Fibroblast of lung (primary cell): ENCODE measurements around the gene BDH1. TPM values are rescaled to one million over a fixed set of nuclear protein-coding genes. Genes with fewer than 3 reads are reported as not detected.

Experiments
- DNase-seq, 2 donors: peaks; one replicate each; pipeline versions ENCODE4 v3.0.0 to v3.0.0-alpha.2; 2010; ENCODE audit warnings: low read depth in 2 of 2
- H2AFZ ChIP-seq: 2 replicates; pipeline ENCODE4 v1.5.1; 2012; ENCODE audit warnings: low read length, control low read depth, inconsistent platforms
- H3K27ac ChIP-seq: 2 replicates; pipeline ENCODE4 v1.5.1; 2011; ENCODE audit warnings: low read length, control low read depth; ENCODE audit not compliant: insufficient read depth
- H3K27me3 ChIP-seq: 2 replicates; pipeline ENCODE4 v1.5.1; 2011; ENCODE audit warnings: mild to moderate bottlenecking, low read length; ENCODE audit not compliant: control insufficient read depth, insufficient read depth
- H3K36me3 ChIP-seq: 2 replicates; pipeline ENCODE4 v1.5.1; 2011; ENCODE audit warnings: low read length; ENCODE audit not compliant: control insufficient read depth, insufficient read depth
- H3K4me1 ChIP-seq: 2 replicates; pipeline ENCODE4 v1.5.1; 2011; ENCODE audit warnings: low read length; ENCODE audit not compliant: control insufficient read depth, insufficient read depth; ENCODE audit errors: extremely low read depth
- H3K4me2 ChIP-seq: 2 replicates; pipeline ENCODE4 v1.5.1; 2011; ENCODE audit warnings: low read length, control low read depth; ENCODE audit not compliant: insufficient read depth; ENCODE audit errors: extremely low read depth
- H3K4me3 ChIP-seq, 4 experiments: fragments of 200-600 bp in 1 of 4; sonication (generic) in 1 of 4; replicated peaks in 1 of 4; 2 replicates each; pipeline ENCODE4 v1.5.1; 2011 to 2016; ENCODE audit warnings: low read length in 4 of 4, low read depth in 3 of 4, mild to moderate bottlenecking in 3 of 4, control low read depth in 2 of 4, inconsistent platforms in 1 of 4, mixed read lengths in 1 of 4; ENCODE audit not compliant: insufficient read depth in 1 of 4; ENCODE audit errors: control extremely low read depth in 1 of 4
- H3K79me2 ChIP-seq: 2 replicates; pipeline ENCODE4 v1.5.1; 2012; ENCODE audit warnings: mild to moderate bottlenecking, low read length, inconsistent platforms; ENCODE audit not compliant: control insufficient read depth, insufficient read depth
- H3K9ac ChIP-seq: 2 replicates; pipeline ENCODE4 v1.5.1; 2011; ENCODE audit warnings: mild to moderate bottlenecking, low read length, control low read depth; ENCODE audit not compliant: insufficient read depth
- H3K9me3 ChIP-seq: 2 replicates; pipeline ENCODE4 v1.5.1; 2012; ENCODE audit warnings: low read depth, low read length; ENCODE audit not compliant: control insufficient read depth, insufficient read depth
- H4K20me1 ChIP-seq: 2 replicates; pipeline ENCODE4 v1.5.1; 2011; ENCODE audit warnings: low read length; ENCODE audit not compliant: control insufficient read depth, insufficient read depth; ENCODE audit errors: extremely low read depth
- EZH2 ChIP-seq: IDR thresholded peaks from 2 replicates; pipeline ENCODE4 v1.5.1; 2012; ENCODE audit warnings: low read length, control low read depth, mild to moderate bottlenecking; ENCODE audit errors: missing control alignments
- polyA plus RNA-seq, 2 donors: library from polyadenylated mRNA; depleted of rRNA in 1 of 2; stranded (reverse) in 1 of 2; unstranded in 1 of 2; fragments of >200 nt; gene quantifications; 2 replicates each; pipeline ENCODE4 v1.2.1, GENCODE V29; 2011 to 2012; ENCODE audit warnings: missing spikeins in 1 of 2
- total RNA-seq: library from RNA; depleted of rRNA; stranded (reverse); fragments of >200 nt; gene quantifications from 2 replicates; pipeline ENCODE4 v1.2.1, GENCODE V29; 2014
- TF ChIP-seq, protein P1 (sequence below), 2 donors: IDR thresholded peaks in 1 of 2; conservative IDR thresholded peaks in 1 of 2; 1 replicate in 1 of 2; 2 replicates in 1 of 2; pipeline ENCODE4 v1.5.1; 2011 to 2012; ENCODE audit warnings: low read length in 2 of 2, control low read depth in 1 of 2, inconsistent platforms in 1 of 2, low read depth in 1 of 2, mild to moderate bottlenecking in 1 of 2

The BDH1 gene
- total and polyA plus RNA-seq, 2 donors (not counting 1 experiment from before 2014, with no cell fraction given): 0.66 to 3.1 TPM

DNA sequence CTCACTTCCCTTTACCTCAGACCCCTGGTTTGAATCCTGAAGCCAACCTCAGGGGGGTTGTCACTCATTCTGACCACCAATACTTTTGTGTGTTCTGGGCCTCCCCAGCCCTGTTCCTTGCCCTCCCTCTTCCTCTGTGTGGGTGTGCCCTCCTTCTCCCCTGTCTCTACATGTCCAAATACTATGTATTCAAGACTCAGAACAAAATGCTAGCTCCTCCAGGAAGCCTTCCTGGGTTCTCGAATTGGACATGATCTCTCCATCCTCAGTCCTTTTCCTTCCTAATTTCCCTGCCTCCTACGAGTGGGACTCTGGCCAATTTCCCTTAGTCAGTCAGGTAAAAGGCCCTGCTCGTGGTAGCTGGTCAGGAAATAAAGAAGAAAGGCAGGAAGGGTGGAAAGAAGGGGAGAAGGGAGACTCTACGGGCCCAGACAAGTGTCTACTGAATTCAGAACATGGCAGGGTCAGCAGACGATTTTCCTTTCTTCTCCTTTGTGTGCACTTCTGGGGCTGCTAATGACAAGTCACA, 79.7 kb downstream of the BDH1 start:
- no peak overlapping the region for H3K9ac ChIP-seq
- DNase-seq: no peak
- TF ChIP-seq, protein P1, sequence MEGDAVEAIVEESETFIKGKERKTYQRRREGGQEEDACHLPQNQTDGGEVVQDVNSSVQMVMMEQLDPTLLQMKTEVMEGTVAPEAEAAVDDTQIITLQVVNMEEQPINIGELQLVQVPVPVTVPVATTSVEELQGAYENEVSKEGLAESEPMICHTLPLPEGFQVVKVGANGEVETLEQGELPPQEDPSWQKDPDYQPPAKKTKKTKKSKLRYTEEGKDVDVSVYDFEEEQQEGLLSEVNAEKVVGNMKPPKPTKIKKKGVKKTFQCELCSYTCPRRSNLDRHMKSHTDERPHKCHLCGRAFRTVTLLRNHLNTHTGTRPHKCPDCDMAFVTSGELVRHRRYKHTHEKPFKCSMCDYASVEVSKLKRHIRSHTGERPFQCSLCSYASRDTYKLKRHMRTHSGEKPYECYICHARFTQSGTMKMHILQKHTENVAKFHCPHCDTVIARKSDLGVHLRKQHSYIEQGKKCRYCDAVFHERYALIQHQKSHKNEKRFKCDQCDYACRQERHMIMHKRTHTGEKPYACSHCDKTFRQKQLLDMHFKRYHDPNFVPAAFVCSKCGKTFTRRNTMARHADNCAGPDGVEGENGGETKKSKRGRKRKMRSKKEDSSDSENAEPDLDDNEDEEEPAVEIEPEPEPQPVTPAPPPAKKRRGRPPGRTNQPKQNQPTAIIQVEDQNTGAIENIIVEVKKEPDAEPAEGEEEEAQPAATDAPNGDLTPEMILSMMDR (conservative IDR thresholded peaks at IDR 0.05 in 1 of 2, IDR thresholded peaks at IDR 0.05 in 1 of 2; ENCODE audit: low read depth in 1 of 2, low read length in 2 of 2): no peak
- TF ChIP-seq EZH2: no peak
- no peaks in the 10 kb centered on the region for H4K20me1 ChIP-seq
- peaks cover 16% of the 10 kb centered on the region for H3K27me3 ChIP-seq
- no peak overlapping the region for H2AFZ ChIP-seq
- no peak overlapping the region for H3K27ac ChIP-seq
- no peak overlapping the region for H3K4me2 ChIP-seq
- no peaks in the 10 kb centered on the region for H3K9me3 ChIP-seq
- no peak overlapping the region for H3K4me3 ChIP-seq
- H3K79me2 ChIP-seq: no peaks in the 10 kb centered on the region
- no peaks in the 10 kb centered on the region for H3K36me3 ChIP-seq
- no peaks in the 10 kb centered on the region for H3K4me1 ChIP-seq

DNA sequence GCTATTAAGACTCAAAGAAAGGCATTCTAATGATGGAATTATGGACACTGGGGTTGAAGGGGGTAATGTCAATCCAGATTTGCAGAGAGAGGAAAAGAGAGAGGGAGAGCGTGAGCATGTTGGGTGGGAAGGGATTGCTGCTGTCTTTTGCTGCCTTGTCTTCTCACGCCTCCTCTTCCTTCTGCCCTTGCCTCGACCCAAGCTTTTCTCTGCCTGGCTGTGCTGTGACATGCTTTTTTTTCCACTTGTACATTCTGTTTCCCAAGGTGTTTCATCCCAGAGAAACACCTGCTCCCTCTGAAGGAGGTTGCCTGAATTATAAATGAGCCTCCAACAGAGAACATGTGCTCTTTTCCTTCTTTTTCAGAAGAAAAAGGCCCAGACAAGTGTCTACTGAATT, 80.3 kb downstream of the BDH1 start:
- TF ChIP-seq, protein P1 (conservative IDR thresholded peaks at IDR 0.05 in 1 of 2, IDR thresholded peaks at IDR 0.05 in 1 of 2; ENCODE audit: low read depth in 1 of 2, low read length in 2 of 2): no peak
- no peak for TF ChIP-seq EZH2
- Histone ChIP-seq H4K20me1 (no peaks in the 10 kb centered on the region), H3K9ac (no peak overlapping the region)

GRCh38 chr3:197472151-197472550, 83.6 kb downstream of the BDH1 start:
- no peaks in the 10 kb centered on the region for H3K36me3 ChIP-seq
- peaks cover 4% of the 10 kb centered on the region for H3K27me3 ChIP-seq
- TF ChIP-seq, protein P1 (conservative IDR thresholded peaks at IDR 0.05 in 1 of 2, IDR thresholded peaks at IDR 0.05 in 1 of 2; ENCODE audit: low read depth in 1 of 2, low read length in 2 of 2): no peak
- TF ChIP-seq EZH2: no peak
- H3K27ac ChIP-seq: no peak overlapping the region
- no peak for DNase-seq
- H2AFZ ChIP-seq: no peak overlapping the region
- H3K79me2 ChIP-seq: no peaks in the 10 kb centered on the region
- H3K9me3 ChIP-seq: no peaks in the 10 kb centered on the region
- H3K4me1 ChIP-seq: no peaks in the 10 kb centered on the region
- H4K20me1 ChIP-seq: no peaks in the 10 kb centered on the region
- no peak overlapping the region for H3K9ac ChIP-seq
- H3K4me2 ChIP-seq: no peak overlapping the region
- no peak overlapping the region for H3K4me3 ChIP-seq

More for the DNA sequence above, 80.3 kb downstream of the BDH1 start:
- no peaks in the 10 kb centered on the region for H3K9me3 ChIP-seq
- no peak overlapping the region for H3K4me2 ChIP-seq
- H3K4me1 ChIP-seq: no peaks in the 10 kb centered on the region
- no peak overlapping the region for H3K4me3 ChIP-seq
- peaks cover 13% of the 10 kb centered on the region for H3K27me3 ChIP-seq
- no peak overlapping the region for H2AFZ ChIP-seq
- no peaks in the 10 kb centered on the region for H3K79me2 ChIP-seq
- H3K36me3 ChIP-seq: no peaks in the 10 kb centered on the region
- DNase-seq: no peak
- no peak overlapping the region for H3K27ac ChIP-seq
